Sigmoid colon (tissue), 4 donors: Measurements from ENCODE around the gene SART3.

ENCODE experiments used
- POLR2A ChIP-seq, 2 donors: fragments of 450-650 bp; IDR thresholded peaks; one replicate each; pipeline ENCODE4 v1.6.1; 2016; ENCODE audit warnings: antibody characterized with exemption in 2 of 2, mild to moderate bottlenecking in 2 of 2, moderate library complexity in 2 of 2
- POLR2AphosphoS5 ChIP-seq, 4 donors: sonication (generic); formaldehyde crosslinking; IDR thresholded peaks; one replicate each; pipeline ENCODE4 v1.6.1; 2017; ENCODE audit warnings: antibody characterized with exemption in 4 of 4
- TF ChIP-seq, protein P1 (sequence below), 4 experiments: fragments of 450-650 bp in 3 of 4; fragments of 200-600 bp in 1 of 4; IDR thresholded peaks; one replicate each; pipeline ENCODE4 v1.5.1; 2016 to 2019; ENCODE audit warnings: antibody characterized with exemption in 4 of 4, mild to moderate bottlenecking in 3 of 4, moderate library complexity in 2 of 4

DNA sequence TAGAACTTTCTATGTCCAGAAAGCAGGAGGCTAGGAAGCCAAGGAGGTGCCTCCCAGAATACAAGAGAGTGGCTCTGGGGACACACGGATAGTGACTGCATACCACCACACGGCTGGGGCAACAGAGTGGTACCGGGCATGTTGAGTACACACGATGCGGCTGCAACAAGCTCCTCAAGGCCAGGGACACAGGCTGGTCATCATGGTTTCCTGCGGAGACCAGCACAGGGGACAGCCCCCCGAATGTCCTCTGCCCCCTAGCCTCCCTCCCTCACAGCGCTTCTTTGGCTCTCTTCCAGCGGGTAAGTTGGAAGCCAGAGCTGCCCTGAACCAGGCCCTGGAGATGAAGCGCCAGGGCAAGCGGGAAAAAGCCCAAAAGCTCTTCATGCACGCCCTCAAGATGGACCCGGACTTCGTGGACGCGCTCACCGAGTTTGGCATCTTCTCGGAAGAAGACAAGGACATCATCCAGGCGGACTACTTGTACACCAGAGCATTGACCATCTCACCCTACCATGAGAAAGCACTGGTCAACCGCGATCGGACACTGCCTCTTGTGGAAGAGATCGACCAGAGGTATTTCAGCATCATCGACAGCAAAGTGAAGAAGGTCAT, 42.8 kb downstream of the SART3 start:
- TF ChIP-seq, protein P1, sequence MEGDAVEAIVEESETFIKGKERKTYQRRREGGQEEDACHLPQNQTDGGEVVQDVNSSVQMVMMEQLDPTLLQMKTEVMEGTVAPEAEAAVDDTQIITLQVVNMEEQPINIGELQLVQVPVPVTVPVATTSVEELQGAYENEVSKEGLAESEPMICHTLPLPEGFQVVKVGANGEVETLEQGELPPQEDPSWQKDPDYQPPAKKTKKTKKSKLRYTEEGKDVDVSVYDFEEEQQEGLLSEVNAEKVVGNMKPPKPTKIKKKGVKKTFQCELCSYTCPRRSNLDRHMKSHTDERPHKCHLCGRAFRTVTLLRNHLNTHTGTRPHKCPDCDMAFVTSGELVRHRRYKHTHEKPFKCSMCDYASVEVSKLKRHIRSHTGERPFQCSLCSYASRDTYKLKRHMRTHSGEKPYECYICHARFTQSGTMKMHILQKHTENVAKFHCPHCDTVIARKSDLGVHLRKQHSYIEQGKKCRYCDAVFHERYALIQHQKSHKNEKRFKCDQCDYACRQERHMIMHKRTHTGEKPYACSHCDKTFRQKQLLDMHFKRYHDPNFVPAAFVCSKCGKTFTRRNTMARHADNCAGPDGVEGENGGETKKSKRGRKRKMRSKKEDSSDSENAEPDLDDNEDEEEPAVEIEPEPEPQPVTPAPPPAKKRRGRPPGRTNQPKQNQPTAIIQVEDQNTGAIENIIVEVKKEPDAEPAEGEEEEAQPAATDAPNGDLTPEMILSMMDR (IDR thresholded peaks at IDR 0.05), result no peak
- no peak for TF ChIP-seq POLR2AphosphoS5 (IDR thresholded peaks at IDR 0.05)
- TF ChIP-seq POLR2A (IDR thresholded peaks at IDR 0.05), result no peak
